KMS-11 (cell line): Measurements from ENCODE around the gene GSK3B.

ENCODE experiments used
- H2AFZ ChIP-seq: fragments of 200-600 bp; sonication (generic); 2 replicates; pipeline ENCODE4 v1.6.1; 2016; ENCODE audit warnings: antibody characterized with exemption, mixed run types, low read depth
- H3K27ac ChIP-seq: fragments of 200-600 bp; sonication (generic); 2 replicates; pipeline ENCODE4 v1.6.1; 2016; ENCODE audit warnings: mild to moderate bottlenecking, mixed run types
- H3K27me3 ChIP-seq: fragments of 200-600 bp; sonication (generic); 2 replicates; pipeline ENCODE4 v1.6.1; 2017; ENCODE audit warnings: mild to moderate bottlenecking, low read depth, mixed run types, moderate library complexity; ENCODE audit not compliant: insufficient read depth
- H3K36me3 ChIP-seq: fragments of 200-600 bp; sonication (generic); 2 replicates; pipeline ENCODE4 v1.6.1; 2017; ENCODE audit warnings: mild to moderate bottlenecking, mixed run types; ENCODE audit not compliant: insufficient read depth
- H3K4me1 ChIP-seq: fragments of 200-600 bp; sonication (generic); 2 replicates; pipeline ENCODE4 v1.6.1; 2016; ENCODE audit warnings: mild to moderate bottlenecking, low read depth, mixed run types; ENCODE audit not compliant: poor library complexity, severe bottlenecking
- H3K4me2 ChIP-seq: fragments of 200-600 bp; sonication (generic); 2 replicates; pipeline ENCODE4 v1.7.0; 2016; ENCODE audit warnings: mild to moderate bottlenecking, mixed run types
- H3K4me3 ChIP-seq: fragments of 200-600 bp; sonication (generic); IDR thresholded peaks from 2 replicates; pipeline ENCODE4 v1.6.1; 2017; ENCODE audit warnings: low read depth, low read length, mixed read lengths; ENCODE audit not compliant: insufficient read depth
- H3K79me2 ChIP-seq: fragments of 200-600 bp; sonication (generic); 2 replicates; pipeline ENCODE4 v1.6.1; 2016; ENCODE audit warnings: low read depth, mixed run types; ENCODE audit not compliant: insufficient read depth
- H3K9ac ChIP-seq: fragments of 200-600 bp; sonication (generic); 2 replicates; pipeline ENCODE4 v1.6.1; 2016; ENCODE audit warnings: mild to moderate bottlenecking, mixed run types
- H4K20me1 ChIP-seq: fragments of 200-600 bp; sonication (generic); 2 replicates; pipeline ENCODE4 v1.6.1; 2016; ENCODE audit warnings: mild to moderate bottlenecking, mixed run types; ENCODE audit not compliant: insufficient read depth
- TF ChIP-seq, protein P1 (sequence below): fragments of 200-600 bp; sonication (generic); conservative IDR thresholded peaks from 2 replicates; pipeline ENCODE4 v1.6.1; 2017; ENCODE audit warnings: low read depth, mild to moderate bottlenecking, antibody characterized with exemption, low read length, moderate library complexity, mixed read lengths

Gene GSK3B

DNA sequence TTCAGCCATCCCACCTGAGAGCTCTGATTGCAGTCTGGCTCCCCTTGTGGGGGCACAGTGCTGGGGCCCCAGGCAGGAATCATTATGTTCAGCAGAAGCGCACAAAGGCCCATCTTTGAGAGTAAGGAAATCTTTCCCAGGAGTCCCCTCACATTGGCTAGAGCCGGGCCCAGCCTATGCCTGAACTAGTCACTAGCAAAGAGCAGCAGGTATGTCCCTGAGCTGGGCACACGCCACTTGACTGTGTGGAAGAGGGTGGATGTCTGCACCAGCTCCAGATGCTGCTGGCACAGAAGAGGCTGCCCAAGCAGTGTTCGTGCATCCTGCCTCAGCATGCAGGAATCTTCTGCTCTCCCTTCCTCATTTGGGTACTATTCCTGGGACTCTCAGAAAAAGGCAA is 286.0 kb downstream of the GSK3B start:
- H3K9ac ChIP-seq, result no peak overlapping the region
- TF ChIP-seq, protein P1, sequence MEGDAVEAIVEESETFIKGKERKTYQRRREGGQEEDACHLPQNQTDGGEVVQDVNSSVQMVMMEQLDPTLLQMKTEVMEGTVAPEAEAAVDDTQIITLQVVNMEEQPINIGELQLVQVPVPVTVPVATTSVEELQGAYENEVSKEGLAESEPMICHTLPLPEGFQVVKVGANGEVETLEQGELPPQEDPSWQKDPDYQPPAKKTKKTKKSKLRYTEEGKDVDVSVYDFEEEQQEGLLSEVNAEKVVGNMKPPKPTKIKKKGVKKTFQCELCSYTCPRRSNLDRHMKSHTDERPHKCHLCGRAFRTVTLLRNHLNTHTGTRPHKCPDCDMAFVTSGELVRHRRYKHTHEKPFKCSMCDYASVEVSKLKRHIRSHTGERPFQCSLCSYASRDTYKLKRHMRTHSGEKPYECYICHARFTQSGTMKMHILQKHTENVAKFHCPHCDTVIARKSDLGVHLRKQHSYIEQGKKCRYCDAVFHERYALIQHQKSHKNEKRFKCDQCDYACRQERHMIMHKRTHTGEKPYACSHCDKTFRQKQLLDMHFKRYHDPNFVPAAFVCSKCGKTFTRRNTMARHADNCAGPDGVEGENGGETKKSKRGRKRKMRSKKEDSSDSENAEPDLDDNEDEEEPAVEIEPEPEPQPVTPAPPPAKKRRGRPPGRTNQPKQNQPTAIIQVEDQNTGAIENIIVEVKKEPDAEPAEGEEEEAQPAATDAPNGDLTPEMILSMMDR, result no peak
- no peaks in the 10 kb centered on the region for H3K79me2 ChIP-seq
- no peaks in the 10 kb centered on the region for H3K27me3 ChIP-seq
- H3K36me3 ChIP-seq, result no peaks in the 10 kb centered on the region
- no peak overlapping the region for H2AFZ ChIP-seq
- H4K20me1 ChIP-seq, result no peaks in the 10 kb centered on the region
- H3K4me1 ChIP-seq, result no peaks in the 10 kb centered on the region
- no peak overlapping the region for H3K27ac ChIP-seq
- no peak overlapping the region for H3K4me2 ChIP-seq
- no peak overlapping the region for H3K4me3 ChIP-seq

DNA sequence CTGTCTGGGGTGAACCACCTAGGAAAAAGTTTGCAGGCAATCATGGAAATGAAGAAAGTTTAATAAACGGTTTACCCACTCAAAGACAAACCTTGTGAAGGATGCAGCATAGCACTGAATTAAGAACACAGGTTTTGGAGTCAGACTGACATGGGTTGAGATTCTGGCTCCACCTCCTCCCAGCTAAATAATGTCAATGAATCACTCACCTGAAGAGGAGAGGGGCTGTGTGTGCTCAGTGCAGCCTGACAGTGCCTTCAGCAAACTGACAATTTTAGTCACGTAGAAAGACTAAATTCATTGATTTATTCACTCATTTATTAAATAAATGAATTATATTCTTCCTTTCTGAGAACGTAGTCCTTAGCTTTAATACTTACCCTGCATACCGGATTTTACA is 293.4 kb downstream of the GSK3B start:
- no peak overlapping the region for H3K4me3 ChIP-seq
- no peaks in the 10 kb centered on the region for H4K20me1 ChIP-seq
- H3K79me2 ChIP-seq, result no peaks in the 10 kb centered on the region
- H3K9ac ChIP-seq, result no peak overlapping the region
- H2AFZ ChIP-seq, result no peak overlapping the region
- H3K4me1 ChIP-seq, result no peaks in the 10 kb centered on the region
- H3K27me3 ChIP-seq, result no peaks in the 10 kb centered on the region
- no peaks in the 10 kb centered on the region for H3K36me3 ChIP-seq
- TF ChIP-seq, protein P1, result no peak
- no peak overlapping the region for H3K4me2 ChIP-seq
- H3K27ac ChIP-seq, result no peak overlapping the region

DNA sequence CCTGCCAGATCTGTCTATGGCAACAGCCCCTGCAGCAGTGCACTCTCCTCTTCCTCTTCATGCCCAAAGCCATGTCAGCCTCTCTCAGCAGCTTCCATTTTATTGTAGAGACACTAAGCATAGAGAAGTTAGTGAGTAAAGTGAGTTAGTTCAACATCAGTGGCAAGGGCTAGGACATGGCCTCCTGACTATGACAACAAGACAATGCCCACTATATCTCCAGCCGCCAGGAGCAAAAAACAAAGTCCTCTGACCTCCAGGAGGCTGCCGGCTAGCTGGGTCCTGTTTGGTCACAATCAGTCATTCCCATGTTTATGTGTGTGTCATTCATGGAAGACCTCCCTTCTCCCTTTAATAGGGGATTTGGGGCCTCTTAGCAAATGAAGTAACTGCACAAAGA is 297.5 kb downstream of the GSK3B start:
- H2AFZ ChIP-seq, result no peak overlapping the region
- H3K79me2 ChIP-seq, result no peaks in the 10 kb centered on the region
- no peak overlapping the region for H3K27ac ChIP-seq
- no peaks in the 10 kb centered on the region for H3K4me1 ChIP-seq
- no peaks in the 10 kb centered on the region for H4K20me1 ChIP-seq
- no peak overlapping the region for H3K4me3 ChIP-seq
- H3K27me3 ChIP-seq, result no peaks in the 10 kb centered on the region
- H3K36me3 ChIP-seq, result no peaks in the 10 kb centered on the region
- TF ChIP-seq, protein P1, result no peak
- no peak overlapping the region for H3K9ac ChIP-seq
- H3K4me2 ChIP-seq, result no peak overlapping the region

DNA sequence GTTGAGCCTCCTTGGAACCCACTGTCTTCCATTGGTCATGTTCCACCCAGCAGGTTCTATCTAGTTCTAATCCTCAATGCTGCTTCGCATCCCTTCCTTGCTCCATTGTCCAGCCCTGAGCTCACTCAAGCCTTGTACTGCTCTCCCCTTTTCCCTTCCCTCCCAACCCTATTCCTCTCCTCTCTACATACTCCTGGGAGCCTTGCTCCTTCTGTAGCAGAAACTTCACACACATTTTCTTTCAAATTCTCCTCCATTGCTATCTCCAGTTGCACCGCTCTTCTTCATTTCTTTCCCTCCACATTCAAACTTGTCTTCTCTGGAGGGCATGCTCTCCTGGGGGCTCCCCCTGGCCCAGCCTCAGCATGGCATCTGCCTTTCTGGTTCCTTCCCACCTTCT is 297.9 kb downstream of the GSK3B start:
- H3K9ac ChIP-seq, result no peak overlapping the region
- H3K4me3 ChIP-seq, result no peak overlapping the region
- no peaks in the 10 kb centered on the region for H3K79me2 ChIP-seq
- no peak overlapping the region for H3K4me2 ChIP-seq
- no peaks in the 10 kb centered on the region for H3K4me1 ChIP-seq
- no peaks in the 10 kb centered on the region for H4K20me1 ChIP-seq
- no peaks in the 10 kb centered on the region for H3K36me3 ChIP-seq
- TF ChIP-seq, protein P1, result no peak
- H2AFZ ChIP-seq, result no peak overlapping the region
- no peaks in the 10 kb centered on the region for H3K27me3 ChIP-seq
- H3K27ac ChIP-seq, result no peak overlapping the region

DNA sequence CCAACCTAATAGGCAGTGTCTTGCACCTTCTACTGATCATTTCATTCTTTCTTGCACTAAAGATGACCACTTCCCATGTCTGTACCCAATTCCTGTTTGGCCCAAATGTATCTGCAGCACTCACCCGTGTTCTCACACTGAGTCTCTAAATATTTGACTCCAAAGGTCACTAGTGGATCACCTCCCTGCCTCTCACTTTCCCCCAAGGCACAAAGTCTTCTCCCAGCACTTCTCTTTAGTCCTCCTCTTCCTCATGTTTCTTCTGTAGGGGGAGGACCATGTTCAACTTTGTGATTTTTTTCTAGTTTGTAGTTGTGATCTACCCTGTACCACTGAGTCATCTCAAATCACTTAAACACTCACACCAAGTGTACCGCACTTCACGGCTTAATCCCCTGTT is 298.4 kb downstream of the GSK3B start:
- no peak overlapping the region for H3K4me3 ChIP-seq
- H4K20me1 ChIP-seq, result no peaks in the 10 kb centered on the region
- H3K36me3 ChIP-seq, result no peaks in the 10 kb centered on the region
- no peak overlapping the region for H3K4me2 ChIP-seq
- no peaks in the 10 kb centered on the region for H3K79me2 ChIP-seq
- no peak overlapping the region for H3K9ac ChIP-seq
- H3K27ac ChIP-seq, result no peak overlapping the region
- TF ChIP-seq, protein P1, result no peak
- H3K4me1 ChIP-seq, result no peaks in the 10 kb centered on the region
- no peaks in the 10 kb centered on the region for H3K27me3 ChIP-seq
- no peak overlapping the region for H2AFZ ChIP-seq
